Astrocyte (in vitro differentiated cells and primary cell): ENCODE measurements around the gene ATAT1.

Experiments
- CTCF ChIP-seq: IDR thresholded peaks from 2 replicates; pipeline ENCODE4 v1.5.1; 2011; ENCODE audit warnings: low read depth, mild to moderate bottlenecking, inconsistent platforms, low read length, moderate library complexity; ENCODE audit not compliant: insufficient read depth
- EZH2 ChIP-seq: IDR thresholded peaks from 2 replicates; pipeline ENCODE4 v1.6.1; 2012; ENCODE audit warnings: mild to moderate bottlenecking, low read length, inconsistent platforms; ENCODE audit not compliant: insufficient read depth

DNA sequence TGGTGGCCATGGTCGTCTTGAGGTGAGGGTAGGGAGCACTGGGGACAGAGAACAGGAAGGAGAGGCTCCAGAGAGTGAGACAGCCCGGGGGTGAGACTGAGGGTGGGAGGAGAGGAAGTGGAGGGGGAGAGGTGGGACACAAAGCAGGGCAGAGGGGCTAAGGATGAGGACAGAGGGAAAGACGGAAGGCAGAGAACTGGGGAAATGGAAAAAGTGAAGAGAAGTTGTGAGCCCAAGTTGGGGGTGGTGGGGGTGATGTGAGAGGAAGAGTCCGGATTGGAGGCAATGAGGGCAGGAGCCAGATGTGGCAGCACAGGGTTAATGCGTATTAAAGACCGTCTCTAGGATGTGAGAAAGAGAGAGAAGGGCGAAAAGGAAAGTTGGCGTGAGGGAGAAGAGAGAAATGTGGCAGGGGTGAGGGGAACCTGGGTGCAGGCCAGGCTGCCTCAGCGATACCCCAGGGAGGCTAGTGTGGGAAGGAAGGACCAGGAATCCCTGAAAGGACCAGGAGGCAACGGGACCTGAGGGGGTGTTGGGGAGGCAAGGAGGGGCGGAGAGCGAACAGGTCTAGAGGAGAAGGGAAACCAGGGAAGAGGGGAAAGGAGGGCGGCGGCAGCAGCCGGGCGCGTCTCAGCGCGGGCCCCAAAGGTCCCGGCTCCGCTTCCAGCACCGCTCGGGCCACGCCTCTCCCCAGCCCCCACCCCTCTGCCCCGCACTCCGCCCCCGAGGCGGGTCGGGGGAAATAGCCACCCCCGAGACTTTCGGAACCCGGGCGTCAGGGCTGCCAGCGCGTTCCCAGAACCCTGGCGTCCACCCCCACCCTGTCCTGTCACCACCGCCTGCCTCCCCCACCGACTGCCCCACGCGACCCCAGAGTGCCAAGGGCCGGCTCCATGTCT lies 59.6 kb downstream of the ATAT1 start, which contains the start of gene PPP1R18:
- TF ChIP-seq CTCF (no peak), EZH2 (no peak)
